IMR-90 (cell line): ENCODE measurements around the gene YPEL1. TPM values are rescaled to one million over a fixed set of nuclear protein-coding genes. Genes with fewer than 3 reads are reported as not detected.

Source experiments
- ATAC-seq: fragments of 200-7000 bp; cut with Tn5 transposase; 2 replicates; pipeline ENCODE4 v1.9.1; 2020; ENCODE audit warnings: low read depth, mild to moderate bottlenecking, moderate library complexity
- BruUV-seq: library from RNA; stranded (reverse); fragments of 400-500 nt; replicated peaks from 2 replicates; lab custom pipeline; 2021; lab: Mats Ljungman, UMichigan
- CTCF ChIA-PET: fragments of 300-600 bp; formaldehyde crosslinking; extraction: SDS; loops from one replicate; lab custom pipeline; 2021; ENCODE audit warnings: antibody characterized with exemption; lab: Yijun Ruan, JAX
- POLR2A ChIA-PET: fragments of 300-600 bp; sonication (Branson Sonifier 250); formaldehyde crosslinking; loops from one replicate; lab custom pipeline; 2022; ENCODE audit warnings: antibody characterized with exemption; ENCODE audit not compliant: unreplicated experiment; lab: Charles Lee
- DNase-seq: peaks from one replicate; pipeline ENCODE4 v3.0.0; 2013
- H2AFZ ChIP-seq: replicated peaks from 2 replicates; pipeline ENCODE3; 2013; ENCODE audit warnings: low read length, mild to moderate bottlenecking; ENCODE audit not compliant: poor library complexity
- H2AK5ac ChIP-seq: 2 replicates; pipeline ENCODE4 v1.6.1; 2013; ENCODE audit warnings: low read depth, low read length, inconsistent platforms
- H2AK9ac ChIP-seq: replicated peaks from 2 replicates; pipeline ENCODE3; 2013; ENCODE audit warnings: mild to moderate bottlenecking, low read depth, low read length, moderate library complexity; ENCODE audit not compliant: poor library complexity
- H2BK120ac ChIP-seq: 2 replicates; pipeline ENCODE4 v1.6.1; 2013; ENCODE audit warnings: low read depth, low read length, inconsistent platforms
- H2BK15ac ChIP-seq: 3 replicates; pipeline ENCODE4 v1.6.1; 2013; ENCODE audit warnings: low read depth, low read length, inconsistent platforms
- H2BK20ac ChIP-seq: 2 replicates; pipeline ENCODE4 v1.6.1; 2013; ENCODE audit warnings: low read depth, mild to moderate bottlenecking, inconsistent platforms, low read length, moderate library complexity
- H2BK5ac ChIP-seq: 2 replicates; pipeline ENCODE4 v1.6.1; 2013; ENCODE audit warnings: mild to moderate bottlenecking, low read depth, low read length, inconsistent platforms; ENCODE audit not compliant: poor library complexity, severe bottlenecking
- H3K14ac ChIP-seq: replicated peaks from 2 replicates; pipeline ENCODE4 v1.6.1; 2013; ENCODE audit warnings: low read depth, low read length, inconsistent platforms
- H3K18ac ChIP-seq: 2 replicates; pipeline ENCODE4 v1.6.1; 2013; ENCODE audit warnings: low read depth, low read length, control low read depth
- H3K23ac ChIP-seq: 2 replicates; pipeline ENCODE4 v1.6.1; 2013; ENCODE audit warnings: low read depth, low read length, inconsistent platforms
- H3K27ac ChIP-seq: 2 replicates; pipeline ENCODE4 v1.5.1; 2013; ENCODE audit warnings: mild to moderate bottlenecking, control low read depth, low read length; ENCODE audit not compliant: insufficient read depth
- H3K27me3 ChIP-seq: 2 replicates; pipeline ENCODE4 v1.6.1; 2013; ENCODE audit warnings: low read length; ENCODE audit not compliant: control insufficient read depth, insufficient read depth
- H3K36me3 ChIP-seq: 2 replicates; pipeline ENCODE4 v1.6.1; 2013; ENCODE audit warnings: low read length, mixed read lengths; ENCODE audit not compliant: control insufficient read depth, insufficient read depth
- H3K4ac ChIP-seq: 2 replicates; pipeline ENCODE4 v1.6.1; 2013; ENCODE audit warnings: low read depth, low read length, inconsistent platforms
- H3K4me1 ChIP-seq: 2 replicates; pipeline ENCODE4 v1.6.1; 2013; ENCODE audit warnings: low read length, mixed read lengths; ENCODE audit not compliant: control insufficient read depth, insufficient read depth
- H3K4me2 ChIP-seq: 2 replicates; pipeline ENCODE4 v1.6.1; 2013; ENCODE audit warnings: low read depth, mild to moderate bottlenecking, control low read depth, low read length, moderate library complexity
- H3K4me3 ChIP-seq: 2 replicates; pipeline ENCODE4 v1.5.1; 2013; ENCODE audit warnings: low read depth, mild to moderate bottlenecking, control low read depth, low read length, moderate library complexity; ENCODE audit not compliant: insufficient read depth
- H3K56ac ChIP-seq: 2 replicates; pipeline ENCODE4 v1.6.1; 2013; ENCODE audit warnings: low read length, inconsistent platforms; ENCODE audit not compliant: insufficient read depth; ENCODE audit errors: extremely low read depth
- H3K79me1 ChIP-seq, 2 experiments: 2 replicates each; pipeline ENCODE4 v1.6.1; 2013; ENCODE audit warnings: low read length in 2 of 2, inconsistent platforms in 1 of 2, low read depth in 1 of 2
- H3K9ac ChIP-seq: 2 replicates; pipeline ENCODE4 v1.6.1; 2013; ENCODE audit warnings: low read depth, low read length, control low read depth
- H3K9me1 ChIP-seq: 2 replicates; pipeline ENCODE4 v1.6.1; 2013; ENCODE audit warnings: low read length, inconsistent platforms; ENCODE audit not compliant: insufficient read depth
- H3K9me3 ChIP-seq: 2 replicates; pipeline ENCODE4 v1.6.1; 2013; ENCODE audit warnings: low read length; ENCODE audit not compliant: control insufficient read depth, insufficient read depth
- H4K20me1 ChIP-seq: 2 replicates; pipeline ENCODE4 v1.6.1; 2013; ENCODE audit warnings: low read length, inconsistent platforms; ENCODE audit not compliant: insufficient read depth
- H4K5ac ChIP-seq: 2 replicates; pipeline ENCODE4 v1.6.1; 2013; ENCODE audit warnings: mild to moderate bottlenecking, low read depth, low read length, control low read depth
- H4K8ac ChIP-seq, 2 experiments: 2 replicates each; pipeline ENCODE4 v1.6.1; 2013; ENCODE audit warnings: low read depth in 2 of 2, low read length in 2 of 2, control low read depth in 1 of 2, inconsistent platforms in 1 of 2
- H4K91ac ChIP-seq: 2 replicates; pipeline ENCODE4 v1.6.1; 2013; ENCODE audit warnings: low read depth, low read length, inconsistent platforms; ENCODE audit not compliant: insufficient read depth
- BHLHE40 ChIP-seq: fragments of 150-350 bp; IDR thresholded peaks from 2 replicates; pipeline ENCODE4 v1.6.1; 2016; ENCODE audit warnings: mild to moderate bottlenecking, low read depth, low read length
- CEBPB ChIP-seq: IDR thresholded peaks from 2 replicates; pipeline ENCODE4 v1.6.1; 2012; ENCODE audit warnings: low read depth, low read length, improper control_type of control experiment
- CHD1 ChIP-seq: IDR thresholded peaks from 2 replicates; pipeline ENCODE4 v1.6.1; 2012; ENCODE audit warnings: low read depth, low read length, improper control_type of control experiment
- CTCF ChIP-seq: conservative IDR thresholded peaks from 2 replicates; pipeline ENCODE4 v1.5.1; 2012; ENCODE audit warnings: mild to moderate bottlenecking, low read depth, low read length, improper control_type of control experiment
- ELK1 ChIP-seq: fragments of 150-350 bp; IDR thresholded peaks from 2 replicates; pipeline ENCODE4 v1.6.1; 2016; ENCODE audit warnings: low read depth, mild to moderate bottlenecking, low read length, moderate library complexity, borderline replicate concordance
- FOS ChIP-seq: fragments of 150-350 bp; IDR thresholded peaks from 2 replicates; pipeline ENCODE4 v1.6.1; 2016; ENCODE audit warnings: low read depth, low read length
- MAFK ChIP-seq: IDR thresholded peaks from 2 replicates; pipeline ENCODE4 v1.6.1; 2012; ENCODE audit warnings: low read depth, low read length, improper control_type of control experiment
- MAZ ChIP-seq: IDR thresholded peaks from 2 replicates; pipeline ENCODE4 v1.6.1; 2012; ENCODE audit warnings: low read depth, mild to moderate bottlenecking, low read length, improper control_type of control experiment, moderate library complexity, borderline replicate concordance
- MXI1 ChIP-seq: IDR thresholded peaks from 2 replicates; pipeline ENCODE4 v1.6.1; 2012; ENCODE audit warnings: low read depth, mild to moderate bottlenecking, low read length, moderate library complexity, borderline replicate concordance
- NFE2L2 ChIP-seq: fragments of 150-350 bp; IDR thresholded peaks from 2 replicates; pipeline ENCODE4 v1.6.1; 2016; ENCODE audit warnings: low read depth, mild to moderate bottlenecking, low read length
- POLR2A ChIP-seq: IDR thresholded peaks from 2 replicates; pipeline ENCODE4 v1.6.1; 2012; ENCODE audit warnings: mild to moderate bottlenecking, low read depth, low read length
- RAD21 ChIP-seq: IDR thresholded peaks from 2 replicates; pipeline ENCODE4 v1.6.1; 2012; ENCODE audit warnings: low read length, improper control_type of control experiment
- RCOR1 ChIP-seq: IDR thresholded peaks from 2 replicates; pipeline ENCODE4 v1.6.1; 2012; ENCODE audit warnings: mild to moderate bottlenecking, low read length, improper control_type of control experiment; ENCODE audit not compliant: insufficient replicate concordance
- RFX5 ChIP-seq: IDR thresholded peaks from 2 replicates; pipeline ENCODE4 v1.8.0; 2012; ENCODE audit warnings: low read depth, mild to moderate bottlenecking, low read length, moderate library complexity
- SMC3 ChIP-seq: fragments of 150-350 bp; IDR thresholded peaks from 2 replicates; pipeline ENCODE4 v1.6.1; 2016; ENCODE audit warnings: low read depth, mild to moderate bottlenecking, antibody characterized with exemption, low read length, moderate library complexity
- USF2 ChIP-seq: fragments of 150-350 bp; IDR thresholded peaks from 2 replicates; pipeline ENCODE4 v1.6.1; 2017; ENCODE audit warnings: mild to moderate bottlenecking, antibody characterized with exemption, low read length, low read depth
- WGBS, 2 experiments: methylation state at CpG; one replicate each; pipeline versions ENCODE4 v1.1.5 to v1.1.7; 2013; ENCODE audit warnings: missing lambda C conversion rate in 2 of 2; ENCODE audit not compliant: insufficient read length in 1 of 2; ENCODE audit errors: extremely low coverage in 2 of 2; 5-methylcytosine and 5-hydroxymethylcytosine counted together
- dilution Hi-C: fragments of 300-500 bp; cut with HindIII; formaldehyde crosslinking; loops from one replicate; pipeline ENCODE4 v1.14.3; 2018; ENCODE audit warnings: low sequenced_read_pairs; ENCODE audit not compliant: unreplicated experiment
- in situ Hi-C: fragments of 300-500 bp; cut with MboI; formaldehyde crosslinking; loops from 3 replicates; pipeline ENCODE4 v1.14.3; 2019; ENCODE audit warnings: low sequenced_read_pairs, inconsistent platforms, mixed read lengths
- intact Hi-C: fragments of 100-400 bp; cut with micrococcal nuclease; formaldehyde crosslinking; loops from 2 replicates; pipeline ENCODE4 v1.10.0; 2022
- polyA plus RNA-seq, 3 experiments: library from polyadenylated mRNA; depleted of rRNA; stranded (reverse); fragments of >200 nt; gene quantifications; 2 replicates each; pipeline ENCODE4 v1.2.3, GENCODE V29; 2012; ENCODE audit warnings: low replicate concordance in 1 of 3
- total RNA-seq: library from RNA; depleted of rRNA; stranded (reverse); fragments of >200 nt; gene quantifications from 2 replicates; pipeline ENCODE4 v1.2.3, GENCODE V29; 2012

The YPEL1 gene
- total and polyA plus RNA-seq, 2 of the 4 experiments (the other 2 are of a cell fraction), result 0.72 to 1.3 TPM

GRCh38 chr22:21700822-21701221, 34.8 kb downstream of the YPEL1 start:
- no peak overlapping the region for H3K18ac ChIP-seq
- H2BK15ac ChIP-seq, result no peak overlapping the region
- H2AK9ac ChIP-seq, result no peak overlapping the region
- H4K91ac ChIP-seq, result no peak overlapping the region
- intact Hi-C loops (no loop called here), dilution Hi-C loops (no loop called here), in situ Hi-C loops (no loop called here)
- no peak overlapping the region for H3K4me2 ChIP-seq
- no peak for DNase-seq
- no peak overlapping the region for H3K4ac ChIP-seq
- H3K23ac ChIP-seq, result no peak overlapping the region
- H4K20me1 ChIP-seq, result peaks cover 22% of the 10 kb centered on the region
- no peak overlapping the region for H4K5ac ChIP-seq
- H3K4me1 ChIP-seq, result peaks cover 16% of the 10 kb centered on the region
- no peak overlapping the region for H3K4me3 ChIP-seq
- no peak overlapping the region for H3K9ac ChIP-seq
- H4K8ac ChIP-seq, result no peak overlapping the region
- POLR2A ChIA-PET, result interaction anchor here (0.7 kb wide), 1 partner anchor 15 kb away, joined by 4 read pairs; no protein-coding TSS in a partner anchor
- H3K14ac ChIP-seq, result no peak overlapping the region
- no peaks in the 10 kb centered on the region for H3K9me3 ChIP-seq
- no peak overlapping the region for H3K56ac ChIP-seq
- no CpG with 5 or more reads among the region's 6 CpGs for WGBS, 2 experiments
- peaks cover 36% of the 10 kb centered on the region for H3K36me3 ChIP-seq
- BruUV-seq, result no TSS peak
- CTCF ChIA-PET, result interaction anchor here (1.3 kb wide), 1 partner anchor 238 kb away, joined by 5 read pairs; no protein-coding TSS in a partner anchor
- H3K27ac ChIP-seq, result no peak overlapping the region
- H2BK120ac ChIP-seq, result no peak overlapping the region
- no peak overlapping the region; the same call in 1 of the 2 replicates for H2AK5ac ChIP-seq
- peaks cover 0 to 15% of the 10 kb centered on the region in 2 experiments; a peak in 1 of 4 replicates for H3K79me1 ChIP-seq
- H3K27me3 ChIP-seq, result no peaks in the 10 kb centered on the region
- H2BK5ac ChIP-seq, result no peak overlapping the region
- H2BK20ac ChIP-seq, result no peak overlapping the region
- H3K9me1 ChIP-seq, result peaks cover 26% of the 10 kb centered on the region
- H2AFZ ChIP-seq, result no peak overlapping the region
- ATAC-seq, result no peak
- no peak for TF ChIP-seq FOS
- TF ChIP-seq MAZ, result no peak
- no peak for TF ChIP-seq RAD21
- no peak for TF ChIP-seq BHLHE40
- TF ChIP-seq CTCF, result no peak
- TF ChIP-seq NFE2L2, result no peak
- no peak for TF ChIP-seq POLR2A
- no peak for TF ChIP-seq CEBPB
- no peak for TF ChIP-seq MAFK
- TF ChIP-seq CHD1, result no peak
- TF ChIP-seq RCOR1, result no peak
- TF ChIP-seq ELK1, result no peak
- TF ChIP-seq SMC3, result no peak
- no peak for TF ChIP-seq USF2
- TF ChIP-seq RFX5, result no peak
- TF ChIP-seq MXI1, result no peak
